ENCODE results near the gene VAMP2. TPM values are rescaled to one million over a fixed set of nuclear protein-coding genes. Genes with fewer than 3 reads are reported as not detected.
A peak's percentile ranks its signal among the peaks of the same experiment; 100 is the strongest.

Gene VAMP2
- total RNA-seq, 1 donor from 2014 or later, result 46.4 TPM

DNA sequence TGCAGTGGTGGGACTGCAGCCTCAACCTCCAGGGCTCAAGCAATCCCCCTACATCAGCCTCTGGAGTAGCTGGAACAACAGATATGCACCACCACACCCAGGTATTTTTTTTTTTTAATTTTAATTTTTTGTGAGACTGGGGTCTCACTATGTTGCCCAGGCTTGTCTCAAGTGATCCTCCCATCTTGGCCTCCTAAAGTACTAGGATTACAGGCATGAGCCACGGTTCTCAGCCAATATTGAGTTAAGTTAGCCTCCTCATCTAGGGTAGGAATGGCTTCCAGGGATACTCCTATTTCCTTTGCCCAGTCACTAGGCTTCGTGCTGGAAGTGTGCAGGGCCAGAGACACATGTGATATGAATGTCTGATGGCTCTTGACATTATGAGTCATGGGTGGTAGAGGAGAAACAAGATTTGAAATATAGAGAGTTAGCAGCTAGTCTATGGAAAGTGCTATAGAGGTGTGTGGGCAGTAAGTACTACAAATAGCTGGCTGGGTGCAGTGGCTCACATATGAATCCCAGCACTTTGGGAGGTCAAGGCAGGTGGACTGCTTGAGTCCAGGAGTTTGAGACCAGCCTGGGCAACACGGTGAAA lies 30.8 kb downstream of the VAMP2 start:
- peaks cover 4% of the 10 kb centered on the region for H3K4me1 Mint-ChIP-seq (ENCODE audit: low read depth)
- no peak overlapping the region for H3K4me3 Mint-ChIP-seq (ENCODE audit: low read depth)
- no peaks in the 10 kb centered on the region for H3K36me3 Mint-ChIP-seq (ENCODE audit: insufficient read depth)
- no peak overlapping the region for H3K27ac Mint-ChIP-seq
- H3K9me3 Mint-ChIP-seq (ENCODE audit: low read depth), result no peaks in the 10 kb centered on the region
- DNase-seq (ENCODE audit: low spot score, unreplicated experiment), result no peak
- peaks cover 43% of the 10 kb centered on the region for H3K27me3 Mint-ChIP-seq
- TF ChIP-seq CTCF (IDR thresholded peaks at IDR 0.05; ENCODE audit: unreplicated experiment), result no peak

GRCh38 chr17:8128125-8128784 lies 34.5 kb downstream of the VAMP2 start:
- H3K4me3 Mint-ChIP-seq (ENCODE audit: low read depth), result no peak overlapping the region
- no peaks in the 10 kb centered on the region for H3K36me3 Mint-ChIP-seq (ENCODE audit: insufficient read depth)
- no peak for DNase-seq (ENCODE audit: low spot score, unreplicated experiment)
- H3K4me1 Mint-ChIP-seq (ENCODE audit: low read depth), result peaks cover 24% of the 10 kb centered on the region
- H3K27me3 Mint-ChIP-seq, result peaks cover 68% of the 10 kb centered on the region
- H3K27ac Mint-ChIP-seq, result no peak overlapping the region
- no peak for TF ChIP-seq CTCF (IDR thresholded peaks at IDR 0.05; ENCODE audit: unreplicated experiment)
- no peaks in the 10 kb centered on the region for H3K9me3 Mint-ChIP-seq (ENCODE audit: low read depth)

DNA sequence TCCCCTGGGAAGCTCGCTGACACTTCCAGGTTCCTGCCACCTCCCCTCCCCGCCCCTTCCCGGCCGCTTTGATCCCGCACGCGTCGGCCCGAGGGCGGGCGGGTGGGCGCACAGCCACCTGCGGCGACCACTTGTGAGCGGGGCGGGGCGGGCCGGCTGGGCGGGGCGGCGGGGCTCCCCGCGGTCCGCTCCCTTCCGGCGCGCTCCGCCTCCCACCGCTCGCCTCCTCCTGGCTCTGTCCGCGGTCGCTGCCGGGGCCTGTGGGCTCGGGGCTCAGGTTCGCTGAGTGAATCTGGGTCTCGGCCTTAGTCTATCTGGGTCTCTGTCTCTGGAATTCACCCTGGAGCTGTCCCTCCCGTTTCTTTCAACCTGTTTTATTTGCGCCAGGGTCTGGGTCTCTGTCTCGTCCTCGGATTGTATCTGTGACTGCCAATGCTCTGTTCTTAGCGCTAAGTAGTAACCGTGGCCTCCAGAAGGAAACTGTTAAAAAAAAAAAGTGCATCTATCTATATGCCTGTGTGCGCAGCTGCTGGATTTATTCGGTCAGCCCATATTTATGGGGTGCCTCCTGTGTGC lies 36.2 kb downstream of the VAMP2 start:
- Mint-ChIP-seq H3K9me3 (ENCODE audit: low read depth) (no peaks in the 10 kb centered on the region), H3K27me3 (peaks cover 75% of the 10 kb centered on the region), H3K36me3 (ENCODE audit: insufficient read depth) (no peaks in the 10 kb centered on the region), H3K4me1 (ENCODE audit: low read depth) (peaks cover 31% of the 10 kb centered on the region), H3K27ac (peak overlapping the region; percentile 99), H3K4me3 (ENCODE audit: low read depth) (peak overlapping the region; percentile 79)
- TF ChIP-seq CTCF (IDR thresholded peaks at IDR 0.05; ENCODE audit: unreplicated experiment), result no peak
- DNase-seq (ENCODE audit: low spot score, unreplicated experiment), result no peak

DNA sequence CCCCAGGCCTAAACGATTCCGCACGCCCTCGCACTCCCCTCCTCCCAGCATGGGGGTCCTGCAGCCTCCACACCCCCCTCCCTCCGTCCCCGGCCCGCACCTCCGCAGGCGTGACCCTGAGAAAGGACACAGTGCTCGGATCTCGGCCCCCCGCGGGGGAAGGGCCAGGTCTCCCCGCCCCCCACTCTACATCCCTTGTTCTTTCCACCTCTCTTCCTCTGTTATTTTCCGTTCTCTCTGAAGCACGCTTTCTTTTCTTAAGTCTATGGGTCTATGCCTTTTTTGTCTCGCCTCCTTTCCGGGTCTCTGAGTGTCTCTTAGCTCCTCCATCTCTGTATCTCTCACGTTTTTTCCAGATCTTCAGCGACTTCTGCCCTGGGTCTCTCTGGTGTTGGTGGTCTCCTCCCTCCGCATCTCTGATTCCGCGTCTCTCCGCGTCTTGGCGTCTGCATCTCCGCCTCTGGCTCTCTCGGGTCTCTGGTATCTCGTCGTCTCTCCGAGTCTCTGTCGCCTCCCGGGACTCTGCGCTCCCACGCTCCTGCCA lies 36.7 kb downstream of the VAMP2 start:
- peaks cover 74% of the 10 kb centered on the region for H3K27me3 Mint-ChIP-seq

More for the DNA sequence above, 36.7 kb downstream of the VAMP2 start:
- no peak for DNase-seq (ENCODE audit: low spot score, unreplicated experiment)
- no peak for TF ChIP-seq CTCF (IDR thresholded peaks at IDR 0.05; ENCODE audit: unreplicated experiment)
- Mint-ChIP-seq H3K4me1 (ENCODE audit: low read depth) (peaks cover 31% of the 10 kb centered on the region), H3K36me3 (ENCODE audit: insufficient read depth) (no peaks in the 10 kb centered on the region), H3K9me3 (ENCODE audit: low read depth) (no peaks in the 10 kb centered on the region), H3K4me3 (ENCODE audit: low read depth) (peak overlapping the region; percentile 79), H3K27ac (peak overlapping the region; percentile 99)
